ENCODE data around the gene BCAS3.

Gene BCAS3

DNA sequence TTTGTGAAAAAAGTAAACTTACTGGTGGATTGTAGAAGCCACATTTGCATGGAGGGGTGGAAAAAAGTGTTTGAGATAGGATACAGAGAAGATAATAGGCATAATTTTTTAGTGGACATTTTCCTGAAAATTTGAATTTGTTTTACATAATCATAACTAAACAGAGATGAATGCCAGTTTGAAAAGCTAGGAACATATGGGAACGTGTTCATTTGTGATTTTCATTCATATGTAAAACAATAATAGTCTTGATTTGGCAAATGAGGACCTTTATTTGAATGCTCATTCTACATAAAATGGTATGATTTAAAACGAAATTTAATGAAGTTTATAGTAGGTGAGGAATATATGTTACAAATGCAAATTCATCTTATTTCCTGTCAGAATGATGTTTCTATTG lies 263.9 kb downstream of the BCAS3 start:
- Histone ChIP-seq H3K27ac (ENCODE audit: poor library complexity, severe bottlenecking) (no peak overlapping the region), H3K4me3 (ENCODE audit: severe bottlenecking) (no peak overlapping the region), H3K27me3 (ENCODE audit: insufficient read depth, poor library complexity, severe bottlenecking) (no peaks in the 10 kb centered on the region), H3K36me3 (ENCODE audit: low read depth) (no peaks in the 10 kb centered on the region; the same call in 1 of the 2 replicates), H3K4me1 (ENCODE audit: insufficient read depth, poor library complexity, severe bottlenecking) (peaks cover 12% of the 10 kb centered on the region), H3K9me3 (ENCODE audit: severe bottlenecking) (no peaks in the 10 kb centered on the region)
- DNase-seq (ENCODE audit: low spot score), result no peak
- no peak for ATAC-seq (ENCODE audit: low read depth)
- TF ChIP-seq, protein P1, sequence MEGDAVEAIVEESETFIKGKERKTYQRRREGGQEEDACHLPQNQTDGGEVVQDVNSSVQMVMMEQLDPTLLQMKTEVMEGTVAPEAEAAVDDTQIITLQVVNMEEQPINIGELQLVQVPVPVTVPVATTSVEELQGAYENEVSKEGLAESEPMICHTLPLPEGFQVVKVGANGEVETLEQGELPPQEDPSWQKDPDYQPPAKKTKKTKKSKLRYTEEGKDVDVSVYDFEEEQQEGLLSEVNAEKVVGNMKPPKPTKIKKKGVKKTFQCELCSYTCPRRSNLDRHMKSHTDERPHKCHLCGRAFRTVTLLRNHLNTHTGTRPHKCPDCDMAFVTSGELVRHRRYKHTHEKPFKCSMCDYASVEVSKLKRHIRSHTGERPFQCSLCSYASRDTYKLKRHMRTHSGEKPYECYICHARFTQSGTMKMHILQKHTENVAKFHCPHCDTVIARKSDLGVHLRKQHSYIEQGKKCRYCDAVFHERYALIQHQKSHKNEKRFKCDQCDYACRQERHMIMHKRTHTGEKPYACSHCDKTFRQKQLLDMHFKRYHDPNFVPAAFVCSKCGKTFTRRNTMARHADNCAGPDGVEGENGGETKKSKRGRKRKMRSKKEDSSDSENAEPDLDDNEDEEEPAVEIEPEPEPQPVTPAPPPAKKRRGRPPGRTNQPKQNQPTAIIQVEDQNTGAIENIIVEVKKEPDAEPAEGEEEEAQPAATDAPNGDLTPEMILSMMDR (IDR thresholded peaks at IDR 0.05; ENCODE audit: poor library complexity, severe bottlenecking), result no peak

DNA sequence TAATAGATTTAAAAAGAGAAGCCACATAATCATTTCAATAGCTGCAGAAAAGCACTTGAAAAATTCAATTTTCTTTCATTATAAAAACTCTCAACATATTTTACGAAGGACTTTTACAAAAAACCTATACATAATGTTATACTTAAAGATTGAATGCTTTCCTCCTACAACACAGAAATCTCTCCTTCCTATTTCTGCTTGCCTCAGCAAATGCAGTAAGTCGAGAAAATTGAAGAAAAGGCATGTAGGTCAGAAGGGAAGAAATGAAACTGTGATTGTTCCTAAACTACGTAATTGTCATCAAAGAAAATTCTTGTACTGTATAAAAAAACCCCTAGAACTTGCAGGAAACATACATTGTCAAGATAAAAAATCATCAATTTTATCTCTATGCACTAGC lies 267.1 kb downstream of the BCAS3 start:
- no peaks in the 10 kb centered on the region for H3K27me3 ChIP-seq (ENCODE audit: insufficient read depth, poor library complexity, severe bottlenecking)
- DNase-seq (ENCODE audit: low spot score) (no peak), ATAC-seq (ENCODE audit: low read depth) (no peak)

DNA sequence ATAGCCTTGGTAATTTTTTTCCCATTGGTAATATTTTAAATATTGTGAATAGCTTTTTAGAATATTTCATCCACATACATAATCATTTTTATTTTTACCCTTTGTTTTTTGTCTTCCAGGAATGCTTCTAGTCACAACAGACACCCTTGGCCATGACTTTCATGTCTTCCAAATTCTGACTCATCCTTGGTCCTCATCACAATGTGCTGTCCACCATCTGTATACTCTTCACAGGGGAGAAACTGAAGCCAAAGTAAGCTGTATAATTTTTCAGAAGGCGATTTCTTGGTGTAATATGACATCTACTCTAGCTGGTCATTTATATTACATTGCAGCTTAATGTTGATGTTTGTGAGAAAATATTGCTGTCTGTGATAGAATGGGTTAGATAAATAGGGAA lies 269.4 kb downstream of the BCAS3 start:
- Histone ChIP-seq H3K4me1 (ENCODE audit: insufficient read depth, poor library complexity, severe bottlenecking) (no peaks in the 10 kb centered on the region), H3K36me3 (ENCODE audit: low read depth) (no peaks in the 10 kb centered on the region; the same call in 1 of the 2 replicates), H3K27ac (ENCODE audit: poor library complexity, severe bottlenecking) (no peak overlapping the region), H3K4me3 (ENCODE audit: severe bottlenecking) (no peak overlapping the region), H3K9me3 (ENCODE audit: severe bottlenecking) (no peaks in the 10 kb centered on the region), H3K27me3 (ENCODE audit: insufficient read depth, poor library complexity, severe bottlenecking) (no peaks in the 10 kb centered on the region)
- DNase-seq (ENCODE audit: low spot score) (no peak), ATAC-seq (ENCODE audit: low read depth) (no peak)
- TF ChIP-seq, protein P1 (IDR thresholded peaks at IDR 0.05; ENCODE audit: poor library complexity, severe bottlenecking), result no peak

More for the DNA sequence above, 267.1 kb downstream of the BCAS3 start:
- Histone ChIP-seq H3K36me3 (ENCODE audit: low read depth) (no peaks in the 10 kb centered on the region; the same call in 1 of the 2 replicates), H3K9me3 (ENCODE audit: severe bottlenecking) (no peaks in the 10 kb centered on the region), H3K4me1 (ENCODE audit: insufficient read depth, poor library complexity, severe bottlenecking) (peaks cover 12% of the 10 kb centered on the region), H3K4me3 (ENCODE audit: severe bottlenecking) (no peak overlapping the region), H3K27ac (ENCODE audit: poor library complexity, severe bottlenecking) (no peak overlapping the region)
- TF ChIP-seq, protein P1 (IDR thresholded peaks at IDR 0.05; ENCODE audit: poor library complexity, severe bottlenecking), result no peak

DNA sequence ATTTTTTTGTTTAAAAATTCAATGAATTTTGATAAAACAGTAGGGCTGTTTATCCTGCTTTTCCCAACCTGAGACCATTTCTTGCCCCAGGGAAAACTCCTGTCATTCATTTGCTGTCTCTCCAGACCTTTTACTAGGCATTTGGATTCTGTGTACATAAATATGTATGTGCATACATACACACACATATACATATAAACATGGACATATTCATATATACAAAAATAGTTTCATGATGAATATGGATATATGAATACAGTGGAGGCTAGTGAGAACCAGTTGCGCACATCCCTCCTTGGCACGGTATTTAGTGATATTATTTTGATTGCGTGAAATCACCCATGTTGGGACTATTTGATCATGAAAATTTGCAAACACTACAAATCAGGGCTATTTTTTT lies 269.9 kb downstream of the BCAS3 start:
- H3K4me1 ChIP-seq (ENCODE audit: insufficient read depth, poor library complexity, severe bottlenecking), result no peaks in the 10 kb centered on the region
- TF ChIP-seq, protein P1 (IDR thresholded peaks at IDR 0.05; ENCODE audit: poor library complexity, severe bottlenecking), result no peak
- no peak overlapping the region for H3K27ac ChIP-seq (ENCODE audit: poor library complexity, severe bottlenecking)
- H3K36me3 ChIP-seq (ENCODE audit: low read depth), result no peaks in the 10 kb centered on the region; the same call in 1 of the 2 replicates
- H3K4me3 ChIP-seq (ENCODE audit: severe bottlenecking), result no peak overlapping the region
- no peaks in the 10 kb centered on the region for H3K9me3 ChIP-seq (ENCODE audit: severe bottlenecking)
- H3K27me3 ChIP-seq (ENCODE audit: insufficient read depth, poor library complexity, severe bottlenecking), result no peaks in the 10 kb centered on the region
- no peak for DNase-seq (ENCODE audit: low spot score)
- ATAC-seq (ENCODE audit: low read depth), result no peak

DNA sequence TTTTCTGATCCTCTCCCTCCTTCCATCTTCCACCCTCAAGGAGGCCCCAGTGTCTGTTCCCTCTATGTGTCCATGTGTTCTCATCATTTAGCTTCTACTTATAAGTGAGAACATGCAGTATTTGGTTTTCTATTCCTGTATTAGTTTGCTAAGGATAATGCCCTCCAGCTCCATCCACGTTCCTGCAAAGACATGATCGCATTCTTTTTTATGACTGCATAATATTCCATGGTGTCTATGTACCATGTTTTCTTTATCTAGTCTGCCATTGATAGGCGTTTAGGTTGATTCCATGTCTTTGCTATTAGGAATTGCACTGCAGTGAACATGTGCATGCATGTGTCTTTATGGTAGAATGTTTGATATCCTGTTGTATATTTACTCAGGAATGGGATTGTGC lies 275.1 kb downstream of the BCAS3 start:
- Histone ChIP-seq H3K9me3 (ENCODE audit: severe bottlenecking) (no peaks in the 10 kb centered on the region), H3K4me3 (ENCODE audit: severe bottlenecking) (no peak overlapping the region), H3K36me3 (ENCODE audit: low read depth) (no peaks in the 10 kb centered on the region), H3K27me3 (ENCODE audit: insufficient read depth, poor library complexity, severe bottlenecking) (no peaks in the 10 kb centered on the region), H3K27ac (ENCODE audit: poor library complexity, severe bottlenecking) (no peak overlapping the region), H3K4me1 (ENCODE audit: insufficient read depth, poor library complexity, severe bottlenecking) (no peaks in the 10 kb centered on the region)
- TF ChIP-seq, protein P1 (IDR thresholded peaks at IDR 0.05; ENCODE audit: poor library complexity, severe bottlenecking), result no peak
- ATAC-seq (ENCODE audit: low read depth) (no peak), DNase-seq (ENCODE audit: low spot score) (no peak)

Data from RWPE2 (cell line).